Subcutaneous adipose tissue (tissue), 4 donors: Measurements from ENCODE around the gene SPATA20. TPM values are rescaled to one million over a fixed set of nuclear protein-coding genes. Genes with fewer than 3 reads are reported as not detected.

ENCODE experiments used
- total RNA-seq, 4 donors: library from RNA; depleted of rRNA; stranded (reverse); fragments of >200 nt; gene quantifications; one replicate each; pipeline ENCODE4 v1.1.0, GENCODE V29; 2016
- TF ChIP-seq, protein P1 (sequence below): fragments of 450-650 bp; IDR thresholded peaks from one replicate; pipeline ENCODE4 v1.5.1; 2016; ENCODE audit warnings: low read depth, mild to moderate bottlenecking, control low read depth, antibody characterized with exemption, moderate library complexity

Gene SPATA20
- total RNA-seq, 4 donors from 2014 or later, result 24.5 to 64.0 (median 48.9) TPM

DNA sequence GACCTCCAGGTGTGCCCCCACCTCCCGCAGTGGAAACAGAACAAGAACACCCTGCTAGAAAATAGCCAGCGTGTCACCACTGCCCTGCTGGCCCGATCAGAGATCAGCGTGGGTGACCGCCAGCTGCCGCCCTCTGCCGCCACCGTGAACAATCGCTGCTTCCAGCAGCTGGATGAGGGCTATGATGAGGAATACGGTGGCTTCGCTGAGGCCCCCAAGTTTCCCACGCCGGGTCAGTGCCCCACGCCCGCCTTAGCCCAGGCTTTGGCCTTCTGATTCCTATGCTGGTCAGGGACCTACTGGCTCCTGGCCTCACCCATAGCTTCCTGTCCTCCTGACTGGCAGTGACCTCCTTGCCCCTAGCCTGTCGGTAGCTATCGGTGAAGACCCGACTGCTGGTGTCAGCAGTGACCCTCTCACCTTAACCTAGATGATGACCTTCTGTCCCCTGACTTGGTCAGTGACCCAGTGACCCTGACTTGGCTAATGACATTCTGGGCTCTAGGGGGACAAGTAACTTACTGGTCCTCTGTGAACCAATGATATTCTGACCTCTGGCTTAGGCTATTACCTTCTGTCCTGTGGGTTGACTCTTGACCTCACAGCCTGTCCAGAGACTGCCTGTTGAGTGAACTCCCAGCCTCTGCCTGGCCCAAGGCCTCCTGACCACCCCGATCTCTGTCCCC lies 2.4 kb downstream of the SPATA20 start:
- TF ChIP-seq, protein P1, sequence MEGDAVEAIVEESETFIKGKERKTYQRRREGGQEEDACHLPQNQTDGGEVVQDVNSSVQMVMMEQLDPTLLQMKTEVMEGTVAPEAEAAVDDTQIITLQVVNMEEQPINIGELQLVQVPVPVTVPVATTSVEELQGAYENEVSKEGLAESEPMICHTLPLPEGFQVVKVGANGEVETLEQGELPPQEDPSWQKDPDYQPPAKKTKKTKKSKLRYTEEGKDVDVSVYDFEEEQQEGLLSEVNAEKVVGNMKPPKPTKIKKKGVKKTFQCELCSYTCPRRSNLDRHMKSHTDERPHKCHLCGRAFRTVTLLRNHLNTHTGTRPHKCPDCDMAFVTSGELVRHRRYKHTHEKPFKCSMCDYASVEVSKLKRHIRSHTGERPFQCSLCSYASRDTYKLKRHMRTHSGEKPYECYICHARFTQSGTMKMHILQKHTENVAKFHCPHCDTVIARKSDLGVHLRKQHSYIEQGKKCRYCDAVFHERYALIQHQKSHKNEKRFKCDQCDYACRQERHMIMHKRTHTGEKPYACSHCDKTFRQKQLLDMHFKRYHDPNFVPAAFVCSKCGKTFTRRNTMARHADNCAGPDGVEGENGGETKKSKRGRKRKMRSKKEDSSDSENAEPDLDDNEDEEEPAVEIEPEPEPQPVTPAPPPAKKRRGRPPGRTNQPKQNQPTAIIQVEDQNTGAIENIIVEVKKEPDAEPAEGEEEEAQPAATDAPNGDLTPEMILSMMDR, result no peak

GRCh38 chr17:50549969-50550368 lies 3.0 kb downstream of the SPATA20 start:
- TF ChIP-seq, protein P1, result no peak

GRCh38 chr17:50550661-50551432 lies 3.9 kb downstream of the SPATA20 start:
- TF ChIP-seq, protein P1, result no peak

DNA sequence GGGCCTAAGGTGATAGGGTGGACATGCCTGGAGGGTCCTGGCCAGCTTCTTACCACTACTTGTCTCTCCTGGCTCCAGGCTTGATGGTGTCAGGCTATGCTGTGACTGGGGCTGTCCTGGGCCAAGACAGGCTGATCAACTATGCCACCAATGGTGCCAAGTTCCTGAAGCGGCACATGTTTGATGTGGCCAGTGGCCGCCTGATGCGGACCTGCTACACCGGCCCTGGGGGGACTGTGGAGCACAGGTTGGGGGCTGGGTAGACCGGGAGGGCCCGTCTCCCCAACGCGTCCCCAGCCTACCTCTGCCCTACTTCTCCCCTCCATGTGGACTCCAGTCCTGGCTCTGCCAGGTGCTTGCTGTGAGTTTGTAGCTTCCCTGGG lies 4.5 kb downstream of the SPATA20 start:
- TF ChIP-seq, protein P1, result no peak

DNA sequence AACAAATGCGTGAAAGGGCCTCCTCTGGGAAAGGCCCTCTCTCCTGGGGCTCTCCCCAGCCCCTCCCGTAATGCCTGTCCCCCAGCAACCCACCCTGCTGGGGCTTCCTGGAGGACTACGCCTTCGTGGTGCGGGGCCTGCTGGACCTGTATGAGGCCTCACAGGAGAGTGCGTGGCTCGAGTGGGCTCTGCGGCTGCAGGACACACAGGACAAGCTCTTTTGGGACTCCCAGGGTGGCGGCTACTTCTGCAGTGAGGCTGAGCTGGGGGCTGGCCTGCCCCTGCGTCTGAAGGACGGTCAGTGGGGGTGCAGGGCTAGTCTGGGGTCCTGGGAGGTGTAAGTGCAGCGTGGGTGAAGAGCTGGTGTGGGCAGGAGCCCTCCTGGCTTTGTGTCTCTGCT lies 4.9 kb downstream of the SPATA20 start:
- TF ChIP-seq, protein P1, result no peak

DNA sequence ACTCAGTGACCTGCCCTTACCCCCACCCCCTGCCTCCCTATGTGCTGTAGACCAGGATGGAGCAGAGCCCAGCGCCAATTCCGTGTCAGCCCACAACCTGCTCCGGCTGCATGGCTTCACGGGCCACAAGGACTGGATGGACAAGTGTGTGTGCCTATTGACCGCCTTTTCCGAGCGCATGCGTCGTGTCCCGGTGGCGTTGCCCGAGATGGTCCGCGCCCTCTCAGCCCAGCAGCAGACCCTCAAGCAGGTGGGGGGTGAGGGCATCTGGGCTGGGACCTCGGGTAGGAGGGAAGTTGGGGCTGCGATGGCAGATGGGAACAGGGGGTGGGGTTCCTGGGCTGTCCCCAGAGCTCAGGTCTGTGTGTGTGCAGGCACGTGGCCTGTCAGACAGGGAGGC lies 7.2 kb downstream of the SPATA20 start:
- TF ChIP-seq, protein P1, result no peak

- TF ChIP-seq, protein P1, result no peak
Observed at GRCh38 chr17:50556803-50557202, 9.8 kb downstream of the SPATA20 start.
